ENCODE results near the gene CCDC188.

CCDC188 gene

GRCh38 chr22:20108757-20109230 lies 42.1 kb downstream of the CCDC188 start:
- no peak for DNase-seq (ENCODE audit: extremely low read depth in 1 of 2, low read depth in 1 of 2)

DNA sequence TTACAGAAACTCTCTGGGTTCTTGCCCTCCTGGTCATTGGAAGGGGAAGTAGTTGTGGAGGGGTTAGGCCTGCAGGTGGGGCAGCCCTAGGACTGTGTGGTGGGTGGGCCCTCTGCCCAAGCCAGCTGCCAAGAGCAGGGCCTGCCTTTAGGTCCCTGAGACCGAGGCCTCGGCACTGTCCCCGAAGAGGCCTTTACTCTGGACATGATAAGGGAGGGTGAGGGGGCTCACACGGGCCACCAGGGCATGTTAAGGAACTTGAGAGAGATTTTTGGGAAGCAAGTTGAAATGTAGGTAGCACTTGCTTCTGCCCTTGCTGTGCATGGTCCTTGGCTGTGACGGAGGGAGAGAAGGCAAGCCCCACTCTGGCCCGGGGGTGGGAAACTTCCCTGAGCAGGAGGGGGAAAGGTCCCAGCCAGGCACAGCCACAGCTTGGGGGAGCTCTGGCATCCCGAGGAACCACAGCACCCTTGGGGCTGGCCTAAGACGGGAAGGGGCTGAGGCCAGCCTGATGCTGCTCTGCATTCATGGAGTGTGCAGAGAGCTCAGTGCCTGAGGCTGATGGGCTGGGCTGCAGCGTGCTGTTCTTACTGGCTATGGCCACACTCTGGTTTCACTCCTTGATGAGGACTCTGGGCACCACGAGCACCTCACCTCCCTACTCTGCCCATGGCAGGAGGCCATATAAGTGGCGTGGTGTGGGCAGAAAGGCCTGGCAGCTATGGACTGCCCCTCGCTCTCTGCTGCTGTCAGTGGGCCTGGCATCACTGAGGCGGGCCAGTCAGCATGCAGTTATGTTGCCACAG lies 42.7 kb downstream of the CCDC188 start:
- no peak for DNase-seq (ENCODE audit: extremely low read depth in 1 of 2, low read depth in 1 of 2)

DNA sequence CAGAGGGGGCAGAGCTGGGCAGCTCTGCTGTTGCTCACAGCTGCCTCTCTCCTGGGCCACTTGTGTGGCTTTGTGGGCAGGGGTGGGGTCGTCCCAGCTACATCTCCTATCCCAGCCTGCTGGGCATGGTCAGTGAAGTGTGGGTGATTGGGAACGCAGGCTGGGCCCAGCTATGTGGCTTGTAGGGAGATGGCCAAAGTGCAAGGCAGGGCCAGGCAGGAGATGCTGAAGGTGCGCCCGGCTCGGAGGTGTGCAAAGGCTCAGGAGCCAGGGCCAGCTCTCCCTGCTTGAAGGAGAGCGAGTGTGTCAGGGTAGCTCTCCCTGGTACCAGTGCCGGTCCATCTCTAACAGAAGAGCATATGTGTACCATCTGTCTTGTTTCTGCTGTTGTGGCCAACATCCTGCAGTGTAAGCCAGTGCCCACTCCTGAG lies 43.4 kb downstream of the CCDC188 start:
- no peak for DNase-seq (ENCODE audit: extremely low read depth in 1 of 2, low read depth in 1 of 2)

GRCh38 chr22:20106849-20107237 lies 44.0 kb downstream of the CCDC188 start:
- DNase-seq (ENCODE audit: extremely low read depth in 1 of 2, low read depth in 1 of 2) = no peak

- DNase-seq (ENCODE audit: extremely low read depth in 1 of 2, low read depth in 1 of 2) = no peak
Measured at GRCh38 chr22:20106205-20106848, 44.5 kb downstream of the CCDC188 start.

DNA sequence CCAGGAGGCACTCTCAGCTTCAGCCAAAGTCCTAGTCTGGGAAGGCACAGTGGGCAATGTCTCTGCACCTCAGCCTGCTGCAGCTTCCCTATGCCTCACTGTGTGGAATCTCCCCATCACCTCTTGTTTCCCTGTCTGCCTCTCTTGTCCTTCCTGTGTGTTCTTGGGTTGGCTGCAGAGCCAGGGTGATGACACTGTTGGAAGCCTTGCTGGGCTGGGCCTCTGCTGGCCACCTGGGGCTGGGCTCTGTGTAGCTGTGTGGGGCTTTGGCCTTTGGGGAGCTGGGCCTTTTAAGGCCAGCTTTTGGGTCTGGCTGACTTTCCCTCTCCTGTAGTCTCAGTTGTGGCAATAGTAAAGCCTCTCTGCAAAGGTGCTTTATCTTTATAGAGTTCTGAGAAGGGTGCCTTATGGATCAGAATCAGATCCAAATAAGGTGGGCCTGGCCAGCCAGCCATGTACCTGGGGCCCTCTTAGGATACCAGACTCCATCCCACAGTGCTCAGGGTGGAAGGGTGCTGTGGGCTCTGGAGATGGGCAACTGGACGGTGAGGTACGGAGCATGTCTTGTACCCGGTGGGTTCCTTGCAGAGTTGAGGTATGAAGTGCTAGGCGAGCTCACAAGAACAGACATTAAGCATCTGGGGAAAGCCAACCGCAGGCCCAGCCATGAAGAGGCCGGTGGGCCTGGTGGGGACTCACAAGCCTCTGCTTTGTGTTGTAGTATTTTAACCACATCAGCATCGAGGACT lies 45.2 kb downstream of the CCDC188 start:
- no peak for DNase-seq (ENCODE audit: extremely low read depth in 1 of 2, low read depth in 1 of 2)

DNA sequence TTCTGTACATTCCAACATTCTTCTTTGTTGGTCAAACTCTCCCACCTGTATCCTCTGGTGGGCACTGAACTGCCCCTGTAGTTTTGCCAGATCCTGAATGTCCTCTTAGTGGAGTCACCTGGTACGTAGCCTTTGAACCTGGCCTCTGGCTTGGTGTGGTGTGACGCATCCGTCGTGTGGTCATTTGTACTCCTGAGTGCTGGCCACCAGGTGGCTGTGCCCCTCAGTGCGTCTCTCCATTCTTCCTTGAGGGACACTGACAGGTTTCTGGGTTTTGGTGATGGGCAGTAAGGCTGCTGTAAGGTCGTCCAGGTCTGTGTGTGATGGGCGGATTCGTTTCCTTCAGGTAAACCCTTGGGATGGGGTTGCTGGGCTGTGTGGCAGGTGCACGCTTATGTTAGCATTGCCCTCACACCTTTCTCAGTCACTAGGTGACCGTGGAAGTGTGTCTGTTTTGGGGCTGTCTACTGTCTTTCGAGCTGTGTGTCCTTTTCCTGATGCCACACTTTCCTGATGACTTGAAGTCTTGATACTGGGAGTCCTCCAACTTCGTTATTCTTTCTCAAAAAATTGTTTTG lies 48.6 kb downstream of the CCDC188 start:
- no peak for DNase-seq (ENCODE audit: extremely low read depth in 1 of 2, low read depth in 1 of 2)

GRCh38 chr22:20101638-20102037 lies 49.2 kb downstream of the CCDC188 start:
- DNase-seq (ENCODE audit: extremely low read depth in 1 of 2, low read depth in 1 of 2) = no peak

- no peak for DNase-seq (ENCODE audit: extremely low read depth in 1 of 2, low read depth in 1 of 2)
Measured at GRCh38 chr22:20099099-20099711, 51.6 kb downstream of the CCDC188 start.

Data from activated CD8-positive, alpha-beta memory T cell treated with anti-CD3 and anti-CD28 coated beads for 1 hour (primary cell).